ENCODE measurements around the gene CCNK.

CCNK gene

GRCh38 chr14:99508896-99509629 lies 27.9 kb downstream of the CCNK start:
- DNase-seq, result no peak

- DNase-seq, result no peak
Observed at GRCh38 chr14:99509871-99510555, 28.8 kb downstream of the CCNK start.

DNA sequence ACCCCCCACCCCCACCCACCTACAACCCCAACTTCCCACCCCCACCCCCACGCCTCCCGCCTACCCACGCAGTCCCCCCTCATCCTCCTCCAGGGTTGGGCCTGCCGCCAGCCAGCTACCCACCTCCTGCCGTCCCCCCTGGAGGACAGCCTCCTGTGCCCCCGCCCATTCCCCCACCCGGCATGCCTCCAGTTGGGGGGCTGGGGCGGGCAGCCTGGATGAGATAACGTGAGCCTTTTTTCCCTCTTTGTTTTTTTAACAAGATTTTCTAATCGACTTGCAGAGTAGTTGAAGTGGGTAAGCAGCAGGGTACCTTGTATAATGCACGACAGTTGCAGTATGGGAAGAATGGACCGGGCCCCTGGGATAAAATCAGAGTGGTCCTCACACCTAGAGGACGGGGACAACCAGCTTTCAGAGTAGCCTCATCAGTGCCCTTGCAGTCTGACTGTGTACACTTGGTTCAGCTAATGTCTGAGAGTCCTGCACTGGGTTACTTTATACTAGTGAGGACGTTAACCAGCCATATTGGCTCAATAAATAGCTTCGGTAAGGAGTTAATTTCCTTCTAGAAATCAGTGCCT lies 29.4 kb downstream of the CCNK start:
- DNase-seq, result no peak

DNA sequence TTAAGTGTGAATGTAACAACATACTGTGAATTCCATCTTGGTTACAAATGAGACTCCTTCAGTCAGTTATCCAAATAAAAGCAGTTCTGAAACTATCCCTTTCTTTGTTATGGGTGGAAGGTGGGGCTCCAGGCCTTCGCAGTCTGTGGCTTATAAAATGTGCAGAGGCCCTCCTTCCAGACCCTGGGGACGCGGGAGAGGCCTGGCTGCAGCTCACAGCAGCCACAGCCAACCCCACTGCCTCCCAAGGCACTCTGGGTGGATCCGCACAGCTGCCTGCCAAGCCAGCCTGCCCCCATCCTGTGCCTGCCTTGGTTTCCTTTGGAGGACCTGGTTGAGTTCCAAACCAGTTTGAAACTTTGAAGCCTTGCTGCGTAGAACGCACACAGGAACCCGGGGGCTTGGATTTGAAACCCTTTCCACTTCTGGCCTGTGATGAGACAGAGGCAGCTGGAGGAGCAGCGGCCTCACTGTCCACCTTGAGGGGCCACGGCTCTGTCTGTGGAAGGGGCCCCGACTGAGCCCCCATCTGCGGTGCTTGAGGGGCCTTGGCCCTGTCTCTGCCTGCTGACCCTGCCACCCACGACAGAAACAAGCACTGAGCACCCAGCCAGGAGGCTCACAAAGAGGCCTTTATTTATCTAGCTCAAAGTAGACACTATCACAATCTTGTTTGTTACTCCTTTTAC lies 30.4 kb downstream of the CCNK start:
- no peak for DNase-seq

DNA sequence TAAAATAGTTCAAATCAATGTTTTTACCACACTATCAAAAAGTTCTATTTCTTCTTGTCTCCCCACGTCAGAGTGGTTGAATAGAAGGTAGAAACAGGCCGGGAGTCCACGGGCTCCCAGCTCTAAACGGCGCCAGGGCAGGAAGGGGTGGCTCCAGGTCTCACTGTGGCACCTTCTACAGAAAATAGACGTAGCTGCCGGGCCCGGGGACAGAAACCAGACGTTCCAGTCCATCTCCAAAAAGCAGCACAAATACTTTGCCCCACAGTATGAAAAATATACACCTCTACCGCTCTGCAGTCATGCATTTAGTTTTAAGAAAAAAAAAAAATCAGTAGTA lies 30.9 kb downstream of the CCNK start:
- DNase-seq, result no peak

GRCh38 chr14:99512571-99513182 lies 31.5 kb downstream of the CCNK start:
- no peak for DNase-seq

DNA sequence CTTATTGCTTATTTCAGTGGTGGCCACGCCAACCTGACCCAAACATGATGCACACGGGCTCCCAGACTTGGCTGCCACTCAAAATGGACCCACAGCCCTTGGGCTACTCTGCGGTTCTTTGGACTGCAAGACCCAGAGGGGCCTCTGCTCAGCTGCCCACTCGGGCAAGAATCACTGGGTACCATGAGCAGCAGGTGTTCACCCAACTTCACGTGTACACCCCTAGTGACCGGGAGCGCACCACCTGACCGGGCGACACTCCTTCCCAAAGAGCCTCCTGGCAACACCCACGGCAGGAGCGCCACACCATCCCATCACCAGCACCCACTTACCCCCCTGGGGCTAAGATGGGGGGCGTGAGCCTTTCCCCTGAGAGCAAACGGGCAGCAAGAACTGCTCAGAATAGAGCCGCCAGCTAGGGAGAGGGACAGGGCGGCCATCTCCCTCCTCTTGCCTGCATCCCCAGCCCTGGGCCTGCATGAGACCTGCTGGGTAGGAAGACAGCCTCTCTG lies 32.0 kb downstream of the CCNK start:
- no peak for DNase-seq

DNA sequence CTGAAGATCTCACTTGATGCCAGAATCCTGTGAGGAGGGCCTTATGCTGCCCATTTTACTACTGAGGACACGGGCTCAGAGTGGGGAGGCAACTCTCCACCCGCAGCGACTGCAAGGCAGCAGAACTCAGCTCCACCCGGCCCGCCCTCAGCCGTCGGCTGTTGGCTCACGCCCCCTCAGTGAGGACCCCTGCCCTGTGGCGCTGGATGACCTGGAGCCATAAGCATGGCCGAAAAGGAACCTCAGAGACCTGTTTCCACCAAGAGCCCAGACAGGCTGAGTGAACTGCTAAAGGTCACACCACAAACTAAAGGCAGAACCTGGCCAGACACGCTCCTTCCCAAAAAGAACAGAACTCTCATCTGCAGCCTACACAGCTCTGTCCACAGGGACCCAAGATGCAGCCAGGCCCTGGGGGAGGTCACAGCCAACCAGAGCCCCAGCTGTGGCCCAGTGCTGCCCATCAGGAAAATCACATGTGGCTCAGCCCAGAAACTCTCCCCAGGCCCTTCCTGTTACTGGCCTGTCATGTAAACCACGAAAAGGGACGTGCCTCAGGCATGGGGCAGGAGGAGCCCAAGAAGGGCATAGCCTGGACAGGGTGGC lies 32.8 kb downstream of the CCNK start:
- no peak for DNase-seq

- no peak for DNase-seq
Observed at GRCh38 chr14:99514552-99515300, 33.5 kb downstream of the CCNK start.

DNA sequence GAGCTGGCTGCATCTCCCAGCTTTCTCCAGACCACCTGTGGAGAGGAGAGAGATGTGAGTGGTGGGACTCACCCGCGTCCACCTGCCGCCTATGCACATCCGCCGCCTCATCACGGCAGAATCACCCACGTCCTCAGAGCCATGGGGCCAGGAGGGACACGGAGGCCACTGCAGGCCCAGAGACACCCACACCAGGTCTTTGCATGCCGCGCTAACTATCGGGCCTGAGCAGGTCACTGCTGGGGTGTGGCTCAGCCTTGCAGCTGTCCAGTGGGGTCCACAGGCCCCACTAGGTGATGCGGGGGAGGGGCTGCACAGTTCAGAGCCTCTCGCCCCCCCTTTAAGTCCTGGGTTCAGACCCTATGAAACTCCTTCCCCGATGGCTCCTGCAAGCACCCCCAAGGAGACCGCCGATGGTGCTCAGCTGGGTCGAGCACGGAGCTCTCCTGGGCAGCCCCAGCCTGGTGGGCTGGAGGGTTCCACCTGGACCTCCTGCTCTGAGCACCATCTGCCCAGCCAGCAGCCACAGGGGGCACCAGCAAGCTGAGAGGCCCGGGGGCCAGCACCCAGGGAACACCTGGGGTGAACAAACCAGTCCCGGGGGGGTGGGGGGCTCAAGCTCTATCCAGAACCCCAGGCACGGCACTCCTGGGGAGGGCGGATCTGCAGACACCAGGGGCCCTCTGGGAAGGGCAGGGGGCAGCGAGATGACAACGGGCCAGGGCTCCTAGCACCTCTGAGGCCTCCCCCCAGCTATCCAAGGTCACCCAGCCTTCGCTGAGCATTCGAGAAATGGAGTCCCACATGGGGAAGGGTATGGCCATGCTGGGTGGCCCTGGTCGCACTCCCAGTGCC lies 34.3 kb downstream of the CCNK start:
- DNase-seq, result no peak

- no peak for DNase-seq
Observed at GRCh38 chr14:99516156-99516870, 35.1 kb downstream of the CCNK start.

DNA sequence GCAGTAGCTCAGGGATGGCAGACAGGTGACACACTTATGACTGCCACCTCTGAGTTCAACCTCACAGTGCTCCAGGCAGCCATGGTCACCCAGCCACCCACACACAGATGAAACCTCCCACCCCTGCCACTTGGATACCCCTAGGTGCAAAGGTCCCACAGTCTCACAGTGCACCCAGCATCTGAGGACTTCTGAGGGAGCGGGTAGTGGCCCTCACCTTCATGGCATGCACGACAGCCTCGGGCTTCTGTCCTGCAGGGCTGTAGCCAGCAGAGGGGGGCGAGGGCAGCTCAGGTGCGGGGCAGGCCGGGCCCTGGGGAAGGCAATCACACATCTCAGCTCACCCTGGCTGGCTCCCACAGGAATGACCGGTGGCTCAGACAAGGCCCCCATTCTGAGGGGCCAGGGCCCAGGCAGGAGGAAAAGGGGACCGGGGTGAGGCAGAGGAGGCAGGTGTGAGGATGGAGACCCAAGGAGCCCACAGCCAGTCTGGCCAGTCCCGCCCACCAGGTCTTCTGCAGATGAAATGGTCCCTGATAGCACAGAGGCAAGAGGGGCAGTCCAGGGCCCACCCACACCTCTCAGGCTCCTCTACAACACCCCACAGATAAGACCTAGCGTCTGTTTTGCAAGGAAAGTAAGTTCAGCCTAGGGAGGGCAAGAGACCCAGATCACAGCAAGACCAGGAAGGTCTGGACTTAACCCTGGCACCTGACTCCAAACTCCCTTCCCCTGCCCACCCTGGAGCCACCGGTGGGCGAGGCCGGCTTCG lies 35.8 kb downstream of the CCNK start:
- no peak for DNase-seq

- no peak for DNase-seq
Observed at GRCh38 chr14:99517643-99518381, 36.6 kb downstream of the CCNK start.

DNA sequence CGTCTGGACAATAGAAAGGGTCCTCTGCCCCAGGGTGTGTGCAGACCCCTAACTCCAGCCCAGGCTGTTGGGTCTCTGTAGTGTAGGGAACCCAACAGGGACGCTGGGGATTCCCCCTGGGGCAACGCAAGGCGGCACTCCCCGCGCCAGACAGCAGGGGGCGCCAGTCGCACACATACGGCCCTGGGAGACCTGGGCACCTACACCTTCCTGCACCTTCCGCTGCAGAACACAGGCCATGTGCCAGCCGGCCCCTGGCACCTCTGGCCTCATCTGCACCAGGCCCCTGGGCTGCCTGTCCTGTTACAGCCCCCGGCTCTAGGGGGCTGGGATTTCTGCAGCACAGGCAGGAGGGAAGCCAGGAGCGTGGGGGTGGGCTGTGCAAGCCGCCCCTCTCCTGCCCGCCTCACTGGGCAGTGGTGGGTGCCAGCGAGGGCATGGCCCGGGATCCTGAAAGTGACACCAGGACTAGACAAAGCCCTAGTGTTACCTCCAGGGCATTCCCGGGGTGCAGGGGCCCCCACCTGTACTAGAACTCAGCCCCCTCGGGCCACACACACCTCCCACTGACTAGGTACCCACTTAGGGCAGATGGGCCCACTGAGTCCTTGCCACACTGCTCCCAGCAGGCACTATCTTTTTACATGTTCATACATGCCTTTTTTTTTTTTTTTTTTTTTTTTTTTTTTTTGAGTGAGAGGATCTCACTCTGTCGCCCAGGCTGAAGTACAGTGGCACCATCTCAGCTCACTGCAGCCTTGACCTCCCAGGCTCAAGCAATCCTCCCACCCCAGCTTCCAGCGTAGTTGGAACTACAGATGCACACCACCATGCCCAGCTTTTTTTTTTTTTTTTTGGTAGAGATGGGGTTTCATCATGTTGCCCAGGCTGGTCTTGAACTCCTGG lies 37.5 kb downstream of the CCNK start:
- no peak for DNase-seq

DNA sequence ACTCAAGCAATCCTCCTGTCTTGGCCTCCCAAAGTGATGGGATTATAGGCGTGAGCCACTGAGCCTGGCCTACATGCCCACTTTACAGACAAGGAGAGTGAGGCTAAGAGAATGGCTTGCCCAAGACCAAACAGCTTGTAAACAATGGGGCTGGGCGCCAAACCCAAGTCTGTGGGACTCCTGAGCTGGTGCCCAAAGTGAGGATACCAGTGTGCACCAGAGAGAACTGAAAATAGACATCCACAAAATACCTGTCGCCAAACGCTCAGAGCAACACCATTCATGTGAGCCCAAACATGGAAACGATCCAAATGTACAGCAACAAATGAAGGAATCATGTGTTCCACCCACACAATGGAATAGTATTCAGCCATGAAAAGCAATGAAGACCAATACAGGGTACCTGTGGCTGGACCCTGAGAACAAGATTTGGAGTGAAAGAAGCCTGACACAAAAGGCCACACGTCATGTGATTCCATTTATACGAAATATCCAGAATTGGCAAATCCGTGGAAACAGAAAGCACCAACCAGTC lies 38.2 kb downstream of the CCNK start:
- DNase-seq, result no peak

GRCh38 chr14:99519931-99520421 lies 38.8 kb downstream of the CCNK start:
- DNase-seq, result no peak

DNA sequence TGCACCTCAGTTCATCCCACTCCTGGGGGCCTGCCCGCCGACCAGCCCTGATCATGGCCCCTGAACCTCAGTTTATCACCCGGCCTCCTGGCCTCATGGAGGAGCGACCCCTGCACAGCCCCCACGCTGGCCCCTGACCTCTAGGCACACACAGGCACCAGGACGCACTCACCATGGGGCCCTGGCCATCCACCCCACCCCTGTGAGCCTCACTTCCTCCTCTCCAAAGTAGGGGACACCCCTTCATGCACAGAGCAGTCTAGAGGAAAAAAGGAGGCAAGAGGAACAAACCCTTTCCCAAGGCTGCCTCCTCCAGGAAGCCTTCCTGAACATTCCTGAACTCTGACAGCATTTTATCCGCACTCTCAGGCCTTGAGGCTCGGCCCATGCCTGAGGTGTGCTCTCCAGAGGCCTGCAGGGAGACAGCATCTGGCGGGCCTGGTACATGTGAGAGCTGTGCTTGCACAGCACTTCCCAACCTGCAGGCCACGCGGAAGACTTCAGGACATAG lies 39.4 kb downstream of the CCNK start:
- DNase-seq, result no peak

All from GF-D8 (cell line).